ENCODE results near the gene DNAH3.
"Not testable (repeated sequence)": the region's sequence is repeated elsewhere in the genome, so short reads cannot be mapped to it uniquely, and the experiment has no call there.

The DNAH3 gene, protein sequence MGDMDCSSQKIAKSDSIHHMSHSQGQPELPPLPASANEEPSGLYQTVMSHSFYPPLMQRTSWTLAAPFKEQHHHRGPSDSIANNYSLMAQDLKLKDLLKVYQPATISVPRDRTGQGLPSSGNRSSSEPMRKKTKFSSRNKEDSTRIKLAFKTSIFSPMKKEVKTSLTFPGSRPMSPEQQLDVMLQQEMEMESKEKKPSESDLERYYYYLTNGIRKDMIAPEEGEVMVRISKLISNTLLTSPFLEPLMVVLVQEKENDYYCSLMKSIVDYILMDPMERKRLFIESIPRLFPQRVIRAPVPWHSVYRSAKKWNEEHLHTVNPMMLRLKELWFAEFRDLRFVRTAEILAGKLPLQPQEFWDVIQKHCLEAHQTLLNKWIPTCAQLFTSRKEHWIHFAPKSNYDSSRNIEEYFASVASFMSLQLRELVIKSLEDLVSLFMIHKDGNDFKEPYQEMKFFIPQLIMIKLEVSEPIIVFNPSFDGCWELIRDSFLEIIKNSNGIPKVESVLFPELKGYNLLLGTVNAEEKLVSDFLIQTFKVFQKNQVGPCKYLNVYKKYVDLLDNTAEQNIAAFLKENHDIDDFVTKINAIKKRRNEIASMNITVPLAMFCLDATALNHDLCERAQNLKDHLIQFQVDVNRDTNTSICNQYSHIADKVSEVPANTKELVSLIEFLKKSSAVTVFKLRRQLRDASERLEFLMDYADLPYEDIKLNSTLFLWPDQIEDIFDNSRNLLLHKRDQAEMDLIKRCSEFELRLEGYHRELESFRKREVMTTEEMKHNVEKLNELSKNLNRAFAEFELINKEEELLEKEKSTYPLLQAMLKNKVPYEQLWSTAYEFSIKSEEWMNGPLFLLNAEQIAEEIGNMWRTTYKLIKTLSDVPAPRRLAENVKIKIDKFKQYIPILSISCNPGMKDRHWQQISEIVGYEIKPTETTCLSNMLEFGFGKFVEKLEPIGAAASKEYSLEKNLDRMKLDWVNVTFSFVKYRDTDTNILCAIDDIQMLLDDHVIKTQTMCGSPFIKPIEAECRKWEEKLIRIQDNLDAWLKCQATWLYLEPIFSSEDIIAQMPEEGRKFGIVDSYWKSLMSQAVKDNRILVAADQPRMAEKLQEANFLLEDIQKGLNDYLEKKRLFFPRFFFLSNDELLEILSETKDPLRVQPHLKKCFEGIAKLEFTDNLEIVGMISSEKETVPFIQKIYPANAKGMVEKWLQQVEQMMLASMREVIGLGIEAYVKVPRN (N-terminal part only)

DNA sequence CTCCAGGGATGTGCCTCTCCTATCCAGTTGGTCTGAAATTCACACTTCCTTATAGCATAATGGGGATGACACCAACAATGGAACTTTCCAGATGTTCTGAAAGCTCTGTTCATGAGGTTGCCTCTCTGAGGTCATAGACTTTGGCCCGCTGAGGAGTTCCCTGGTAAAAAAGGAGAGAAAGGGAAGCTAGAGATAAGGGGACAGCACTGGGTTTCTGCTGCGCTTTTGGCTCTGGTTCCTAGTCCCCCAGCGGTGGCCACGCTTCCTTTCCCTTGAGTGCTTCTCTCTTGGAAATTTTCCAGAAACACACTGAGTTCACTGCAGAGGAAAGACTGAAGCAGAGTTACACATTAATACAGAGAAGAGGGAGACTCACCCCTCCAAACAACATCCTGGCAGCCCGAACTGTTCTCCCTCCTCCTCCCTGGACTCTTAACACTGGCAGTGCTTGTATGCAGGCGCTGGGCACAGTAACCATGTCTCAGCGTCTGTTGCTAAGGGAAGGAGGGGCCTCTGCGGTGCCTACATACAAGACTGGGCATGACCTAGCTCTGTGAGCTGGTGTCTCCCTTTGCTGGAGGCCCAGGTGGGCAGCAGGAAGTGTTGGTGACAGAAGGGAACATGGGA is at the start of gene DNAH3:
TSS of gene DNAH3 (minus strand) at position 472 of the 627 bp plus-strand sequence. CDS start 527 bp downstream, outside the sequence.
- no peak for DNase-seq (ENCODE audit: low read depth in 3 of 3, low spot score in 1 of 3)

DNA sequence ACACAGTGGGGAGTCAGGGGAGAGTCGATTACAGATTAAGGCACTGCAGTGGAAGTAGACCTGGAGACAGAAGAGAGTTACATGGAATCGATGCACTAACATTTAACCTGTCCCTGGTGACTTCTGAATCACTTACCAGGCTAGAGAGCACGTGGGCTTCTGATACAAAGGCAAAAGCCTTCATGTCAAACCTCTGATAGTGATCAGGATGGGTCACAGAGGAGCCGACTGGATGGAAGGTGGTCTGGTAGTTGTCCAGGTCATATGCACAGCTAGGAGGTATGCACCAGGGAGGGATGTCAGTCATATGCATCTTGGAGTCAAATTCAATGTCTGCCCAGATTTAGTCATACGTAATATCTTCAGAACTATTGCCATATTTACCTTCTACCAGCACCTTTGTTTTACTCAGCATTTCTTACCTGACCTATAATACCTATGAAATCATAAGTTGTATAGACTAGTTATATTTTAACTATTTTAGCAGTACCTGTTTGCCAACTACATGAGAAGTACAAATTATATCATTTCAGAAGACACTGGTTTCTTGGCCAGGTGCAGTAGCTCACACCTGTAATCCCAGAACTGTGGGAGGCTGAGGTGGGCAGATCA is 49.1 kb upstream of the DNAH3 start:
- DNase-seq (ENCODE audit: low read depth in 3 of 3, low spot score in 1 of 3): no peak

DNA sequence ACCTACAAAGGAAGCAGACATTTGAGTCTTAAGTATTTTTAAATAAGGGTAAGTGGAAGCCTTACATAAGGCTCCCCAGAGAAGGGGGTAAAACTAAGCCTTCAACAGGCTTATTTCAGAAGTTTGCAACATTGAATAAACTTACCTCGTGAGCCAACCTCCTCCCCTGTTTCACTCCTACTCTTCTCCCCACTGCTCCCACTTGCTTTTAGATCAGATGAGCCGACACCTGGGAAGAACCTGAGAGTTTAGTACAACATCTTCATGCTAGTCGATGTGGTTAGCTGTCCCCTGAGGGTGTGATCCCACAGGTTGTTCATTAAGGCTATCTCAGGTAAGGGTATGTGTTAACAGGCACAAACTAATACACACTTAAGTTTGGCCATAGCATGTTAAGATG is 47.0 kb upstream of the DNAH3 start:
- DNase-seq (ENCODE audit: low read depth in 3 of 3, low spot score in 1 of 3): no peak

DNA sequence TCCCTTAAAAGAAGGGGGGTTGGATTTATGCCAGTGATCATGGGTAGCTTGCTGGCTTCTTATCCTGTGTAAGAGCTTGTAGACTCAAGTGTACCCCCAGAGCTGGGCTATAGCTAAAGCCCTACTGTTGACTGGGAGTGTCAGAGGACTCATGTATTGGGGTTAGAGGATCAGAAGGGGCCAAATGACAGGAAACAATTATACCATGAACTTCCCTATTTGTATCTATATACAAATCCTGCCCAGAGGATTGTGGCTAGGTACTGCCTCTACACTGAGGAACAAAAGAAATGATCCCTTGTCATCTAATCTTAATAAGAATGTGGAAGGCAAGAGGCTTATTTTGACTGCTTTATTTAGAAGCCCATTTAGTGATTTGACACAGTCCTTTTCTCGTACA is 46.5 kb upstream of the DNAH3 start:
- no peak for DNase-seq (ENCODE audit: low read depth in 3 of 3, low spot score in 1 of 3)

DNA sequence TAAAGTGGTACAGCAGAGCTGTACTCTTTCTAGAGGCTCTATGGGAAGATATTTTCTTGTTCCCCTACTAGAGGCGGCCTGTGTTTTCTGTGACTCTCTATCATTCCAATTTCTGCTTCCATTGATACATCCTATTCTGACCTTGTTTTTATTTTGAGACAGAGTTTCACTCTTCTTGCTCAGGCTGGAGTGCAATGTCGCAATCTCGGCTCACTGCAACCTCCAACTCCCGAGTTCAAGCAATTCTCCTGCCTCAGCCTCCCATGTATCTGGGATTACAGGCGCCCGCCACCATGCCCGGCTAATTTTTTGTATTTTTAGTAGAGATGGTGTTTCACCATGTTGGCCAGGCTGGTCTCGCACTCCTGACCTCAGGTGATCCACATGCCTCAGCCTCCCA is 44.7 kb upstream of the DNAH3 start:
- not testable (repeated sequence) for DNase-seq (ENCODE audit: low read depth in 3 of 3, low spot score in 1 of 3)

DNA sequence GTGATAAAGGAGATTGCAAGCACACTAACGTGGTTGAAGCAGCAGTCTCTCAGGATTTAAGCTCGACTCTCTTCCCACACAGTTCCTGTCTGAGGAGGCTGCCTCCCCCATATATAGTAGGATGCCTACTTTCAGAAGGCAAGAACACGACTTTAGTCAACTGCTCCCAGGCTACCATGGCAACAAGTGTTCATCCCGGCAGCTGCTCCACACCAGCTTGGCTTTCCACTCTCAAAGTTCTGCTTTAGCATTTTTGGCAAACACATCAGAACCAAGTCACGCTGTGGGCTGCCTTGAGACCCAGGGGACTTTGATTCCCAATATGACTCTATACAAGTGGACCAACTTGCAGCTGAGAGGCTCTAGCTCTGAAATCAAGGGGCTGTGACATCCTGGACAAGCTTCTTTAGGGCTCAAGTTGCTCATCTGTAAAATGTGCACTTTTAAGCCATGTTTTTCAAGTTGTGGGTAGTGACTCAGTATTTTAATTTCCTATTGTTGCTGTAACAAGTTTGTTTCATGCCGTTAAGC is 44.2 kb upstream of the DNAH3 start:
- no peak for DNase-seq (ENCODE audit: low read depth in 3 of 3, low spot score in 1 of 3)

DNA sequence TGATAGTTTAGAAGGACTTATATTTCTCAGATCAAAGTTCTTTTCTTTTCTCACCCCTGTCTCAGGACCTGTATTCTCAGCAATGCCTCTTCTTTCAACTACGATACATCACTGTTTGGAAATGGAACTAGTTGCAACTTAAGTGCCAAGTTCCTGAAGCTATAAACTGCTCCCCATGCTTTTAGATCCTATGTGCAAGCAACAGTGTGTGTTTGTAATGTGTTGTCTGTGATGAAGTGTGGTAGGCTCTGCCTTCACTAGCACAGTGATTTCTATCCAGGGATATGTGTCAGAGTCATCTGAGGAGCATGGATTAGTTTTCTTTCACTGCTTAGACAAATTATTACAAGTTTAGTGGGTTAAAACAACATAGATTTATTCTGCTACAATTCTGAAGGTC is 42.3 kb upstream of the DNAH3 start:
- DNase-seq (ENCODE audit: low read depth in 3 of 3, low spot score in 1 of 3): no peak

DNA sequence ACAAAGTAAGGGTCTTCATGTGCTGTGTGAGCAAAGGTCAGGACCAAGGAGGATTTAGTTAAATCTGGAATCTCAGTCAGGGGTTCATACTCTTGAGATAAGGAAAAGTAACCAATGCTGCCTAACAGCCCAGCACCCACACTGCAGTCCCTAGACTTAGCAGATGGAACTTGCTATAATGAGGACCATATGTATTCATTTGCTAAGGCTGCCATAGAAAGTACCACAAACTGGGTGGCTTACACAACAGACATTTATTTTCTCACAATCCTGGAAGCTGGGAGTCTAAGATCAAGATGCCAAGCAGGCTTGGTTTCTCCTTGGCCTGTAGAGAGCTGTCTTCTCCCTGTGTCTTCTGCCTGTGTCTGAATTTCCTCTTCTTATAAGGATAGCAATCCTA is 40.0 kb upstream of the DNAH3 start:
- no peak for DNase-seq (ENCODE audit: low read depth in 3 of 3, low spot score in 1 of 3)

DNA sequence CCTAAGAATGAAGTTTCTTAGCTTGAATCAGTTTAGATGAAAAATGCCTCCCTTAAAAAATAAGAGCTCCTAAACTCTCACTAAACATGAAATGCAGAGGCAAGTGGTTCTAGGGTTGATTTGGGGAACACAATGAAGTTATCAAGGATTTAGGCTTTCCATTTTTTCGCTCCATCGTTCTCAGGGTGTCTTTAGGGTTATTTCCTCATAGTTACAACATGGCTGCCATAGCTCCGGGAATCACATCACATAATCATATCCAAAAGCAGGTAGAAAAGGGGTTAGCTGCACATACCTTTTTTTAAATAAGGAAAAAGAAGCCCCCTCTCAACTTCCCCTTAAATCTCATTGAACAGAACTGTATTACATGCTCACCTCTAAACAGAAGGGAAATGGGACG is 39.4 kb upstream of the DNAH3 start:
- no peak for DNase-seq (ENCODE audit: low read depth in 3 of 3, low spot score in 1 of 3)

DNA sequence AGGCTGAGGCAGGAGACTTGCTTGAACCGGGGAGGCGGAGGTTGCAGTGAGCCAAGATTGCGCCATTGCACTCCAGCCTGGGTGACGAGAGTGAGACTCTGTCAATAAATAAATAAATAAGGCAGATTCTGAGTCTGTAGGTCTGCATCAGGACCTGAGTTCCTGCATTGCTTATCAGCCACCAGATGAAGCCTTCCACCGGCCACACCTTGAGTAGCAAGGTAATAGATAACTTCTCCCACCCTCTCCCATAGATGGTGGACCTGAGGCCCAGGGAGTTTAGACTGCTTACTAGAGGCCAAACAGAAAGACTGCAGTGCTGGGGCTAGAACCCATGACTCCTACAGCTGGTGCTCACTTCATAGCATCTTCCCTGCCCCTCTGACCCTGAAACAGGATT is 38.7 kb upstream of the DNAH3 start:
- no peak for DNase-seq (ENCODE audit: low read depth in 3 of 3, low spot score in 1 of 3)

DNA sequence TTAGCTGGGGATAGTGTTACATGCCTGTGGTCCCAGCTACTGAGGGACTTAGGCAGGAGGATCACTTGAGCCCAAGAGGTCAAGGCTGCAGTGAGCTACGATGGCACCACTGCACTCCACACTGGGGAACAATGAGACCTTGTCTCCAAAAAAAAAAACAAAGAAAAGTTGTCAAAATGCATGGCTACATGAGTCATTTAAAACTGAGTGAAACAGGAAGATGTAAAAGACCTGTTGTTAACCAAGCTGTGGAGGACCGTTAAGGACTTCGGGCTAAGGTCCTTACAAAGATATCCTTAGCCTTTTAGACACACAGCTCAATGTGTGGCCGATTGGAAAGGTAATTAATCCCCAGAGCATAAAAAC is 35.7 kb upstream of the DNAH3 start:
- no peak for DNase-seq (ENCODE audit: low read depth in 3 of 3, low spot score in 1 of 3)

DNA sequence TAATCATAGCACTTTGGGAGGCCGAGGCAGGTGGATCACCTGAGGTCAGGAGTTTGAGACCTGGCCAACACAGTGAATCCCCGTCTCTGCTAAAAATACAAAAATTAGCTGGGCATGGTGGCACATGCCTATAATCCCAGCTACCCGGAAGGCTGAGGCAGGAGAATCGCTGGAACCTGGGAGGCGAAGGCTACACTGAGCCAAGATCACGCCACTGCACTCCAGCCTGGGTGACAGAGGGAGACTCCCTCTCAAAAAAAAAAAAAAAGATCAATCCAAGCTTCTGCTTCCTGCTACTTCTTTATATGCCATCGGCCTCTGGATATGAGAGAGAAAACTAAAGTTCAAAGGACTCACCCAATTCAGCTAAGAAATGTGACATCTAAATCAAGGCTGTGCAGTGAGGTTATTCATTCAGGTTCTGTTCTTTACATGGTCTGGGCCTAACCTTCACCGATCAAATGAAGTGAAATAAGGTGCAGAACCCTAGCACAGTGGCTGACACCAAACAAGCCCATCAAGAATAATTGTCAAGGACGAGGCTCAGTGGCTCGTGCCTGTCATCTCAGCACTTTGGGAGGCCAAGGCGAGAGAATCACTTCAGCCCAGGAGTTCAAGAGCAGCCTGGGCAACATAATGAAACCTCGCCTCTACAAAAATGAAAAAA is 35.1 kb upstream of the DNAH3 start:
- DNase-seq (ENCODE audit: low read depth in 3 of 3, low spot score in 1 of 3): no peak

DNA sequence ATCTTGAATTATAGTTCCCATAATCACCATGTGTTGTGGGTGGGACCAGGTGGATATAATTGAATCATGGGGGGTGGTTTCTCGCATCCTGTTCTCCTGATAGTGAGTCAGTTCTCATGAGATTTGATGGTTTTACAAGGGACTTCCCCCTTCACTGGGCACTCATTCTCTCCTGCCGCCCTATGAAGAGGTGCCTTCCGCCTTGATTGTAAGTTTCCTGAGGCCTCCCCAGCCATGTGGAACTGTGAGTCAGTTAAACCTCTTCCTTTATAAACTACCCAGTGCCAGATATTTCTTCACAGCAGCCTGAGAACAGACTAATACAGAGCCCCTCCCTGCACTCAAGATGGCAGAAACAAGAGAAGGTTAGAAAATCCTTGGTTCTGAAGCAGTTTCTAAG is 34.2 kb upstream of the DNAH3 start:
- no peak for DNase-seq (ENCODE audit: low read depth in 3 of 3, low spot score in 1 of 3)

DNA sequence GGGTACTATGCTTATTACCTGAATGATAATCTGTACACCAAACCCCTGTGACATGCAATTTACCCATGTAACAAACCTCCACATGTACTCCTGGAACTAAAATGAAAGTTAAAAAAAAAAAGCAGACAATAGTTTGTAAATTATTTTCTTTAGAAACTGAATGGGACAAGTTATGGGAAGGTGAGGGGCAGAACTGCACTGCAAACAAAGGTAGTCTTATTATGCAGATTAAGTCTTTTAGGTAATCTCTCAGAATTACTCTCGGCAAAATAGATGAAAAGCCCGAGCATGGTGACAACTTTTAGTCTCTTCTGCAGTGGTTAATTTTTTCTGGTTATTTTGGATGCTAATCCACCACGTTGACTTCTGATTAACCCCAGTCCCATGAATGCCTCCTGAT is 33.3 kb upstream of the DNAH3 start:
- DNase-seq (ENCODE audit: low read depth in 3 of 3, low spot score in 1 of 3): no peak

DNA sequence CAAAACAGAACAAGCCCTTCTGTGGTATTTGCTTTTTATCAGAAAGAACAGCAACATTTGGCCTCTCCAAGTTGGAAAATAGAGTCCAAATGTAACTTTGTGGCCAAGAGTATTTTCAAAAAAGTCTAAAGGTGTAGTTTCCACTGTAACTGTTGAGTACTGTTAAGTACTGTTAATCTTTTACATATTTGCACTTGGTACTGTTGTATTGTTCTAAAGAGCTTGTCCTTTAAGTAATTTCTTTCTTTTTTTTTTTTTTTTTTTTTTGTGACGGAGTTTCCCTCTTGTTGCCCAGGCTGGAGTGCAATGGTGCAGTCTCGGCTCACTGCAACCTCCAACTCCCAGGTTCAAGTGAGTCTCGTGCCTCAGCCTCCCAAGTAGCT is 29.3 kb upstream of the DNAH3 start:
- DNase-seq (ENCODE audit: low read depth in 3 of 3, low spot score in 1 of 3): no peak

DNA sequence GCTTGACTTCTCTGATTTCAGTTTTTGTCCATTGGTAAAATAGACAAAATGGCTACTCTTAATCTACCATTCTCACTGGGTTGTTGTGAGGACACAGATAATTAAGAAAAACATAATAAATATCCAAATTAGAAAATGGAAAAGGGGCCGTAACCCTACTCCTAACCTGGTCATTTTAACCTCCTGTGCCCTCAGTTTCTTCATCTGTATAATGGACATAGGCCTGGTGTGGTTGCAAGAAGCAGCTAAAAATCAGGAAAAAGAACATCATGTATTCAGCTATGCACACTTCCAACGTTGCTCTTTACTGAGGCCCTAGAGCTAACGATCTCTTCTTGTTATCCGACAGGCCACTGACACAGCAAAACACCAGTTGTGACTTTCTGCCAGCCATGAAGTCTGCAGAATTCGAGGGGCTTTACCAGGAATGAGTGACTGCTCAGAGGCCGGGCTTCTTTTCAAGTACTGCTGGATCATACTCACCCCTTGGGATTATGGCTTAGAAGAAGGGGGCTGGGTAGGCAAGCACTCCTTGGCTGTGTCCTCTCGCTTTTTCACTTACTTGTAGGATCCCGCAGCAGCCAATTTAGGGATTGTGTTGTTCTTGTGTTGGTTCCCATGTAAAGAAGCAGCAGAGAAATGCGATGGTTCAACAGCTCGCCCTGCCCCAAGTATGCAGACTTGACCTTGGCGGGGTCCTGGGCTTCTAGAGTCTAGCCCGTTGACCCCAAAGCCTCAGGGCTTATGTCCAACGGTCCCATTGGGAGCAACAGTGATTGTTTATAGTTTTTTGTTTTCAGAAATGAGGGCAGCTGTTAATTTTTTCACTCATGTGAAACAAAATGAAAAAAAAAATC is 28.7 kb upstream of the DNAH3 start:
- DNase-seq (ENCODE audit: low read depth in 3 of 3, low spot score in 1 of 3): no peak

DNA sequence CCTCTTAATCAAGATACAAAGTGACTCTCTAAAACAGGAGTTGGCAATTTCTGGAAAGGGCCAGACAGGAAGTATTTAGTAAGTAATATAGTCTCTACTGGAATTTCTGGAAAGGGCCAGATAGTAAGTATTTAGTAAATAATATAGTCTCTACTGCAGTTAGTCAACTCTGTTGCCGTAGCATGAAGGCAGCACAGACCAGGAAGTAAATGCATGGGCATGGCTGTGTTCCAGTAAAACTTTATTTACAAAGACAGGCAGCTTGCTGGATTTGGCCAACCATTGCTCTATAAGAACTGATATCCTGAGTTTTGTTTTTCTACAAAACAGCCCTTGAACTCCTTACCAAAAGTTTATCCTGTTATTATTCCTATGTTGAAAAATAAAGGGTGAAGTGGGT is 24.8 kb upstream of the DNAH3 start:
- no peak for DNase-seq (ENCODE audit: low read depth in 3 of 3, low spot score in 1 of 3)

DNA sequence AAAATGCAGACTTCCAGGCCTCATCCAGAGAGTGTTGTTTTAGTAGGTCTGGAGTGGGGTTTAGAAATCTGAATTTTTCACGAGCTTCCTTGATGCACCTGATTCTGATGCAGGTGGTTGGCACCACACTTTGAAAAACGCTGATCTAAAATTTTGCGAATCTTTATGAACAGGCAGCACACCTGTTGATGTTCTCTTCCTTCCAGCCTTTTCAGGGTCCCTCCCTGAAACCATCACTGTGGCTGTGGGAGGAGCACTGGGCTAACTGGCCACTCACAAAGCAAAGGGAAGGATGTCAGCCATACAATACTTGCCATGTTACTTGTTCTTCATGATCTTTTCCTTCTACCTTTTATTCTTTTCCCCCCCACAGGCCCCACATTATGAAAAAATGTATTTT is 22.0 kb upstream of the DNAH3 start:
- no peak for DNase-seq (ENCODE audit: low read depth in 3 of 3, low spot score in 1 of 3)

DNA sequence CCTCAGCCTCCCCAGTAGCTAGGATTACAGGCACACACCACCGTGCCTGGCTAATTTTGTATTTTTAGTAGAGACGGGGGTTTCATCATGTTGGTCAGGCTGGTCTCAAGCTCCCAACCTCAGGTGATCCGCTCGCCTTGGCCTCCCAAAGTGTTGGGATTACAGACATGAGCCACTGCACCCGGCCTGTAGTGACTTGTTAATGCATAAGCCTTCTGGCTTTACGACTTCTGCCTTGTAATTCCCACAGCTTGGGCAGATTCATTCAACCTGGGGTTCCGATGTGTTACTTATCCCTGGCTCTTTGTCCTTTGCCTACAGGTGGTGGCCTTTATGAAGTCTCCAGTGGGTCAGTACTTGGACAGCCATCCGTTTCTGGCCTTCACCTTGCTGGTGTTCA is 19.5 kb upstream of the DNAH3 start:
- not testable (repeated sequence) for DNase-seq (ENCODE audit: low read depth in 3 of 3, low spot score in 1 of 3)
